GM12892 (cell line): ENCODE data around the gene HTR4.

ENCODE experiments used
- DNase-seq: peaks from one replicate; pipeline ENCODE4 v3.0.0; 2011; ENCODE audit not compliant: insufficient read length
- FAIRE-seq: peaks from 2 replicates; lab custom pipeline; 2011; peaks lifted over from hg19 to GRCh38; lab: Jason Lieb, UNC
- POLR2A ChIP-seq: IDR thresholded peaks from 2 replicates; pipeline ENCODE4 v1.6.1; 2011; ENCODE audit warnings: low read depth, low read length, control low read depth
- POLR2AphosphoS5 ChIP-seq: IDR thresholded peaks from 2 replicates; pipeline ENCODE4 v1.6.1; 2011; ENCODE audit warnings: low read depth, low read length, control low read depth
- TAF1 ChIP-seq: IDR thresholded peaks from 2 replicates; pipeline ENCODE4 v1.6.1; 2011; ENCODE audit warnings: low read depth, mild to moderate bottlenecking, control low read depth, low read length, borderline replicate concordance

HTR4 gene

DNA sequence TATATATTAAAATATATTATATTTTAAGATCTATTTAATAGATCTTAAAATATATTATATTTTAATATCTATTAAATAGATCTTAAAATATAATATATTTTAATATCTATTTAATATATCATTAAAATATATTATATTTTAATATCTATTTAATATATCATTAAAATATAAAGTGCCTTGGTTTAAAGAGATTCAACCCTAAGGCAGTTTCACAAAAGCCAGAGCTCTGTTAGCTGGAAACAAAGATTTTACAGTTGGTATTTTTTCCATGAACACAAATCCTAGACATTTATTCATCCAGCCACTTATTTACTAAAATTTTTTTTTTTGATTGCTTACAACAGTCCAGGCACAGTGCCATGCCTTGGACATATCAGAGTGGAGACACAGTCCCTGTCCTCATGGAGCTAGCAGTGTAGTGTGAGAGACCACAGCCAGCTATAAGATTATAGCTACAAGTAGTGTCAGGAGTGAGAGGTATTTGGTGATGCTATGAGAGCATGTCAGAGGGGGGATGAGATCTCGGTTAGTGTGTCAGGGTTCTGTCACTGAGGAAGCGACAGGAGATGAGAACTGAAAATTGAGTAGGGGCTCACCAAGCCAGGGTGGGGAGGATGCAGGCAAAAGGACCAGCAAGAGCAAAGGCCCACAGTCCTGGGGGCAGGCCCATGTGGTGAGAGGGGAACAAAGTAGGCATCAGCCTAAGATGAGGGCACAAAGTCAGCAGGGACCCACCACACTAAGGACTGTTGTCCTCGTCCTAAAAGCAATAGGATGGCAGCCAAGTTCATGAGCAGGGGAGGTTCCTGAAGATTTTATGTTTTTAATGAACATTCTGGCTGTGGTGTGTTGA, 196.1 kb downstream of the HTR4 start:
- FAIRE-seq (no peak), DNase-seq (no peak)
- no peak for TF ChIP-seq POLR2A
- no peak for TF ChIP-seq POLR2AphosphoS5
- no peak for TF ChIP-seq TAF1

DNA sequence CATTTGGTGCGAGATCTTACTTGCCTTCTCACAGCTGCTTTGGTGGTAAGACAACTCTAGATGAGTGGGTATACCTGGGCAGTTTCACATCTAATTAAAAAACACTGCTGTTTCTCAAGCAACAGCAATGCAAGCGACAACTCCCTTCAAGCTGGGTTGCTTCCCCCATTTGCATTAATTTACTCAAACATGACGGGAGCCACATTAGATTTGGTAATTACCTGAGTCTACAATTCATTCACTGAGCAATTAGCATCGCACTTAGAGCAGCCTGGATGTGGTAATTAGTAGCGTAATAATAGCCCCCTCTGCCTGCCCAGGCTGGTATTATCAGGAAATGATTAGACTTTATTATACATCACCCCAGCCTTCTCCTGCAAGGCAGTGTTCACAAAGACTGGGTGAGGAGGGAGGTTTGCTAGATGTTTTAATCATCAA, 197.1 kb downstream of the HTR4 start:
- TF ChIP-seq TAF1: no peak
- TF ChIP-seq POLR2AphosphoS5: no peak
- no peak for TF ChIP-seq POLR2A
- no peak for FAIRE-seq
- no peak for DNase-seq

DNA sequence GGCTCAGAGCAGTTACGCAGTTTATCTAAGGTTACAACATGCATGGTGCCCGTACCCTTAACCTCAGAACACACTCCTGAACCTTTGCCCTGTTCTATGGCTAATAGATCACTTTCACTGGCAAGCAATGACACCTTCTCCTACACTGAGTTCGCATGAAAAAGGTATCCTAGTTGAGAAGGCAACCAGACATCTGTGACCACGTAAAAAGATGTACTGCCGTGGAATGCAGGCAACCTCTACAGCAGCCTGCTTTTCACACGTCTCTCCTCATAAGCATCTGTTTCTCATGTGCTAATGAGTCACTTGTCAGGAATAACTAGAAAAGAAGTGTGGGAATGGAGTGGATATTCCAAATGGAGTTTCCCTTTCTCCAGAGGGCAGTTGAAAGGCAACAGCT, 199.1 kb downstream of the HTR4 start:
- FAIRE-seq (no peak), DNase-seq (no peak)
- TF ChIP-seq POLR2AphosphoS5 (no peak), POLR2A (no peak), TAF1 (no peak)

DNA sequence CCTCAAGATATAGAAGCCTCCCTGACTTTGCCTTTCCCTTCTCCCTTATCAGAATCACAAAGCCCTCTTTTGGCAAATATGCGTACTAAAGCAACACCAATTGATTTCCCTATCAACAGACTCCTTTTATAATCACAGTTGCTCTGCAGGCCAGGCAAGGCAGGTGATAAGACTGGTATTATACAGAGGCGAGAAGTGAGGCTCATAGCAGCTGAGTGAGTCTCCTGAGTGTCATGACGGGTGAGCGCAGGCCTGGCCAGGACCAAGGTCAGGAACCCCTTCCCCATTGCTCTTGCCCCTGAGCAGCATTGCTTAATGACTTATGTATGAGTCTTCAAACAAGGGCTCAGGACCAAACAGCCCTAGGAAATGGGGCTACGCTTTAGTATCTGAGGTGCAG, 199.8 kb downstream of the HTR4 start:
- no peak for FAIRE-seq
- DNase-seq: no peak
- no peak for TF ChIP-seq POLR2AphosphoS5
- TF ChIP-seq POLR2A: no peak
- TF ChIP-seq TAF1: no peak

DNA sequence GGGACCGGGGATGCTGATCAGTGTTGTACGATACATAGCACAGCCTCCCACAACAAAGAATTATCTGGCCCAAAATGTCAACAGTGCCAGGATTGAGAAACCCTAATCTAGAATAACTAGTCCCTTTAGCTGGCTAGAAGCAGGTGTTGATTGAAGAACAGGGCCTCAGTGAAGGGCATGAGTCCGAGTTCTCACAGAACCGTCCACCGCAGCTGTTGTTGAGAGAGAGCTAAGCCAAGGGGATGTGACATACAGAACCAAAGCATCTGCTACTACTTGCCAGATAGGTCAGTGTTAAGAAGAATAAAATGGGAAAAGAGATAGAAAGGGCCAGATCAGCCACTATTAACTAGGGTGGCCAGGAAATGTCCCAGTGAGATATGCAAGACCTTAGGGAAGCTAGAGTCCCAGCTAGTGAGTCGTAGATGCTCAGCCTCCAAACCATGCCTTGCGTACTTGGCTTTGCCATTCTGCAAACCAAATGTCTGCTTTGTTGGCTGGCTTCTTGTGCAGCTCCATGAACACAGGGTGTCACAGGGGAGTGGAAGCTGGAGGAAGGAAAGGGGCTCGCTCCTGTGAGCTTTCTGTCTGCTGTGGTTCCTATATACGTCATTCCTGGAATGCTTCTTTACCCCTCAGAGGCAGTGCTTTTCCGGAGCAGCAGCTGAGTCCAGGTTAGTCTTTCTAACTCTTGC, 201.7 kb downstream of the HTR4 start:
- DNase-seq (no peak), FAIRE-seq (no peak)
- no peak for TF ChIP-seq POLR2A
- TF ChIP-seq POLR2AphosphoS5: no peak
- no peak for TF ChIP-seq TAF1

DNA sequence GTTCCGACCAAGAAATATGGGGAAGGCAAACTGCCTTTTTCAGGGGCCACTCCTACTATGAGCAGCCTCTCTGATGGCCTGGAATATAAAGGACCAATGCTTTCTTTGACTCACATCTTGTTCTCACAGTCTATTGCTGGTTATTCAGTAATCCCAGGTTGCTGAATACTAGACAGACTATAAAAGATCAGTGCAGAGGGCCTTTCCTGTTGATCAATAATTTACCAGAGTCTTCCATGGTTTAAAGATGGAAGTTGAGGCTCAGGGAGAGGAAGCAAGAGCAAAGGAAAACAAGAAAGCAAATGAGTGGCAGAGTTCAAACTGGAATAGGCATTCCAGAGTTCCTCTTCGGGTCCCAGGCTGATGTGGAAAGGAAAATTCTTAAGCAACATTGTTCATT, 207.7 kb downstream of the HTR4 start:
- DNase-seq (no peak), FAIRE-seq (no peak)
- no peak for TF ChIP-seq POLR2AphosphoS5
- TF ChIP-seq POLR2A: no peak

DNA sequence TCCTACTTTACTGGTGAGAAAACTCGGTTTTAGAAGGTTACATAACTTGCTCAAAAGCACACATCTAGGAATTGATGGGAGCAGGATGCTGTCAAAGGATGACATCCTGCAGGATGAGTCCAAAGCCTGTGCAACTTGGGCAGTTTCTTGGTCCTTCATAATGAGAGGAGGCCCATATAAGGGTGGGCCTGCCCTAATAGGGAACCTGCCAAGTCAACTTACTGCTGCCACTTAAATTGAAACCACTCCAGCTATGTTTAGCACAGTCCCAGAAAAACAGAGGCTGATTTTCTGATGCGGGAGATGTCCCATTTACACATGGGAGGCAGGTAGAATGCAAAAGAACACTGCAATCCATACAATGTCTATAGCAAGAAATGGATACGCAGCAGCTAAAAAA, 208.7 kb downstream of the HTR4 start:
- FAIRE-seq: no peak
- DNase-seq: no peak

DNA sequence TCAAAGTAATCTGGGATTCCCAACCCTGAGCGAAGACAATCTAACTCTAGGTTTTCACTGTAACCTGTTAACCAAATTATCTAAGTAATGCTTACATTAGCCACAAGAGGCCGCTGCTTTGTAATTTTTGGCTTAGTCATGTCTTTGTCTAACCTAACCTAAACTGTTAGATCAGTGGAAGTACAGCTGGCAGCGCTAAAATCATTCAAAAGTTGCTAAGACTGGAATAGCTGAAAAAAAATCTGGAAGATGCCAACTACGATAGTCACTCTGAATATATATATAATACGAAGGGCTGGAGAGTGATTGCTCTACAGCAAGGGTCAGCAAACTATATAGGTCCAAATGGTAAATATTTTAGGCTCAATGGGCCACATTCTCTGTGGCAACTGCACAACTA, 210.3 kb downstream of the HTR4 start:
- TF ChIP-seq POLR2A (no peak), TAF1 (no peak), POLR2AphosphoS5 (no peak)
- DNase-seq: peak; percentile 5
- peak; percentile 78 for FAIRE-seq

More for the DNA sequence above, 208.7 kb downstream of the HTR4 start:
- TF ChIP-seq POLR2AphosphoS5 (no peak), TAF1 (no peak), POLR2A (no peak)

DNA sequence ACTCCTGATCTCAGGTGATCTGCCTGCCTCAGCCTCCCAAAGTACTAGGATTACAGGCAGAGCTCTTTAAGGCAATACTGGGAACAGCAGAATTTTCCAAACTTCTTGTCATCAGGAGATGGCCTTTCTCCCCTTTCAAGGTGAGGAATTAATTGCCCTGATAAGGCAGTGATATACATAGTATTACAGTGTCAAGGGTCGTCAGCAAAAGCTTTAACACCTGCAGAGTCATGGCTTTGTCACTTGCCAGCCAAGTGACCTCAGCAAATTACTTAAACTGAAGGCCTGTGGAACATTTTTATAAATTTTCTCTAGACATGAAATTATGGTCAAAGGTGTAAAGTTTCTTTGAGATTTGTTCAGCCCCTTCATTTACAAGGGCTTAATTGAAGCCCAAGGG, 211.1 kb downstream of the HTR4 start:
- TF ChIP-seq POLR2AphosphoS5 (no peak), TAF1 (no peak), POLR2A (no peak)

DNA sequence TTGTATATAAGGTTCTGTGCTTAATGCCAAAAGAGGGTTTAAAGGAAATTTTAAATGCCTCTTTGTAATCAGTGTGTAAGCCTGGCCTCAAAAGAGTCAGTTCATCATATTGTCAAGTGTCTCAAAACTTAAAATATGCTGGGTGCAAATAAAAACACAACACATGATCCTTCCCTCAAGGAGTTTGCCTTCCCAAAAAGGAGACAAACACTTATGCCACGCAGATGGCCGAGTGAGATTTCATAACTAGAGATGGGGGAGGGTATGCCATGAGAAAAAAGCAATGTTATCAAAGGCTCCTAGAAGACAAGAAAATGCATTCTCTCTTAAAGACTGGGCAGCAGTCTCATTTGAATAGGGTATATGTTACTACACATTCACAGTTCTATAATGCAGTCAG, 215.4 kb downstream of the HTR4 start:
- FAIRE-seq (no peak), DNase-seq (no peak)
- no peak for TF ChIP-seq POLR2A
- no peak for TF ChIP-seq POLR2AphosphoS5
- TF ChIP-seq TAF1: no peak

More for the DNA sequence above, 211.1 kb downstream of the HTR4 start:
- FAIRE-seq: no peak
- DNase-seq: no peak

DNA sequence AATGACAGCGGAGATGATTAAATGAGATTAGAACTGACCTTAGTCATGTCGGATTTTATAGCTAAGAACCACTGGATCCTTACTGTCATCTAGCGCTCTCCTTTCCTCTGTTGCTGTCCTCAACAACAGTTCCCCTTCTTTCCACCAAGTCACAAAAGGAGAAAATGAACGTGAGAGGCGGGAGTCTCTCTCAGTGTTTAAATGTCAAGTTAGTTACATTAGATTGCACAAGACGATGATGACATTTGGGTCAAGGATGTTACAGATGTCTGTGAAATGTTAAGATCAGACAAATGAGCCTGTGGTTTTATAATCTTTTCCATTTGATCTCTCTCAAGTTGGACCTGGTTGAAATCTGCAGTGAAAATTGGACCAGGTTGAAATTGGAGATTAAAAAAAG, 217.1 kb downstream of the HTR4 start:
- no peak for FAIRE-seq
- DNase-seq: no peak
- no peak for TF ChIP-seq TAF1
- no peak for TF ChIP-seq POLR2AphosphoS5
- TF ChIP-seq POLR2A: no peak
